Gastrocnemius medialis (tissue), 4 donors: ENCODE data around the gene ADAP1. TPM values are rescaled to one million over a fixed set of nuclear protein-coding genes. Genes with fewer than 3 reads are reported as not detected.

Source experiments
- ATAC-seq, 2 donors: fragments of 150-250 bp; one replicate each; pipeline ENCODE4 v1.9.1; 2016
- DNase-seq, 2 donors: peaks; one replicate each; pipeline ENCODE4 v3.0.0-alpha.2; 2019
- H3K27ac ChIP-seq, 4 donors: fragments of 200-600 bp; sonication (generic); 1 replicate in 1 of 4; 2 replicates in 3 of 4; pipeline ENCODE4 v1.5.1; 2016 to 2018; ENCODE audit warnings: mild to moderate bottlenecking in 2 of 4, moderate library complexity in 1 of 4
- H3K27me3 ChIP-seq, 3 donors: fragments of 200-600 bp; sonication (generic) in 2 of 3; 1 replicate in 1 of 3; 2 replicates in 2 of 3; pipeline versions ENCODE4 v1.5.1 to v1.6.0; 2016 to 2019; ENCODE audit warnings: mild to moderate bottlenecking in 1 of 3, moderate library complexity in 1 of 3
- H3K36me3 ChIP-seq, 2 donors: fragments of 200-600 bp; sonication (generic) in 1 of 2; one replicate each; pipeline ENCODE4 v1.5.1; 2017 to 2018
- H3K4me1 ChIP-seq, 2 donors: fragments of 200-600 bp; sonication (generic) in 1 of 2; one replicate each; pipeline ENCODE4 v1.5.1; 2016 to 2017; ENCODE audit warnings: mild to moderate bottlenecking in 2 of 2
- H3K4me3 ChIP-seq, 4 donors: fragments of 200-600 bp; sonication (generic) in 3 of 4; 1 replicate in 1 of 4; 2 replicates in 3 of 4; pipeline ENCODE4 v1.5.1; 2016 to 2019; ENCODE audit warnings: mild to moderate bottlenecking in 2 of 4
- H3K9me3 ChIP-seq, 3 donors: fragments of 200-600 bp; sonication (generic) in 2 of 3; 1 replicate in 1 of 3; 2 replicates in 2 of 3; pipeline ENCODE4 v1.5.1; 2016 to 2019
- CTCF ChIP-seq, 5 experiments: fragments of 450-650 bp in 3 of 5; fragments of 200-600 bp in 2 of 5; sonication (generic) in 2 of 5; IDR thresholded peaks in 4 of 5; conservative IDR thresholded peaks in 1 of 5; 1 replicate in 4 of 5; 2 replicates in 1 of 5; pipeline ENCODE4 v1.5.1; 2016 to 2019; ENCODE audit warnings: antibody characterized with exemption in 5 of 5, mild to moderate bottlenecking in 3 of 5, moderate library complexity in 3 of 5
- POLR2A ChIP-seq, 2 donors: fragments of 450-650 bp; IDR thresholded peaks; one replicate each; pipeline ENCODE4 v1.6.1; 2017; ENCODE audit warnings: antibody characterized with exemption in 2 of 2, mild to moderate bottlenecking in 2 of 2, moderate library complexity in 2 of 2
- in situ Hi-C, 4 donors: fragments of 200-750 bp; cut with MboI; loops; one replicate each; pipeline versions ENCODE4 v1.15.0 to v1.8.0; 2017; ENCODE audit warnings: low sequenced_read_pairs in 4 of 4
- intact Hi-C: fragments of 100-400 bp; cut with DNase I; formaldehyde crosslinking; loops from one replicate; pipeline ENCODE4 v1.15.1; 2023; ENCODE audit warnings: low total_unique reads
- total RNA-seq, 4 donors: library from RNA; depleted of rRNA; stranded (reverse); fragments of >200 nt; gene quantifications; one replicate each; pipeline versions ENCODE4 v1.1.0 to v1.2.3, GENCODE V29; 2016

The ADAP1 gene
- total RNA-seq, 4 donors from 2014 or later = 0.71 to 5.0 (median 1.1) TPM

- ATAC-seq (no peak), DNase-seq (no peak)
- no peak for TF ChIP-seq CTCF (IDR thresholded peaks at IDR 0.05 in 4 of 5, conservative IDR thresholded peaks at IDR 0.05 in 1 of 5)
- no peak for TF ChIP-seq POLR2A (IDR thresholded peaks at IDR 0.05)
- Histone ChIP-seq H3K27ac (no peak overlapping the region), H3K9me3 (no peaks in the 10 kb centered on the region), H3K36me3 (peaks cover 0 to 4% of the 10 kb centered on the region in 2 donors), H3K4me3 (no peak overlapping the region), H3K4me1 (peaks cover 14 to 15% of the 10 kb centered on the region in 2 donors), H3K27me3 (no peaks in the 10 kb centered on the region)
- intact Hi-C loops = loop anchor here (5.0 kb wide), 1 partner anchor 184 kb away; the partner anchor contains the start of gene ZFAND2A
- in situ Hi-C loops = loop anchor here in 2 of 4 donors (25.0 kb wide), 1 partner anchor 184 kb away; the partner anchor contains the start of gene ZFAND2A (in 2 of the 2)
Observed at GRCh38 chr7:978049-978346, 23.5 kb upstream of the ADAP1 start.

GRCh38 chr7:977326-978048, 23.0 kb upstream of the ADAP1 start:
- peaks cover 0 to 9% of the 10 kb centered on the region in 2 donors for H3K36me3 ChIP-seq
- in situ Hi-C loops (loop anchor here in 2 of 4 donors (25.0 kb wide), 1 partner anchor 185 kb away; the partner anchor contains the start of gene ZFAND2A (in 2 of the 2)), intact Hi-C loops (loop anchor here (5.0 kb wide), 1 partner anchor 185 kb away; the partner anchor contains the start of gene ZFAND2A)
- no peak overlapping the region for H3K4me3 ChIP-seq
- no peak overlapping the region for H3K27ac ChIP-seq
- ATAC-seq = no peak
- H3K4me1 ChIP-seq = peaks cover 15 to 18% of the 10 kb centered on the region in 2 donors
- TF ChIP-seq CTCF (IDR thresholded peaks at IDR 0.05 in 4 of 5, conservative IDR thresholded peaks at IDR 0.05 in 1 of 5) (no peak), POLR2A (IDR thresholded peaks at IDR 0.05) (no peak)
- H3K27me3 ChIP-seq = no peaks in the 10 kb centered on the region
- H3K9me3 ChIP-seq = no peaks in the 10 kb centered on the region
- DNase-seq = no peak

- intact Hi-C loops = loop anchor here (5.0 kb wide), 1 partner anchor 185 kb away; the partner anchor contains the start of gene ZFAND2A
- peaks cover 15 to 18% of the 10 kb centered on the region in 2 donors for H3K4me1 ChIP-seq
- DNase-seq (no peak), ATAC-seq (no peak)
- H3K27me3 ChIP-seq = no peaks in the 10 kb centered on the region
- H3K9me3 ChIP-seq = no peaks in the 10 kb centered on the region
- H3K27ac ChIP-seq = no peak overlapping the region
- TF ChIP-seq POLR2A (IDR thresholded peaks at IDR 0.05) = no peak
- TF ChIP-seq CTCF (IDR thresholded peaks at IDR 0.05 in 4 of 5, conservative IDR thresholded peaks at IDR 0.05 in 1 of 5) = no peak
- peaks cover 0 to 14% of the 10 kb centered on the region in 2 donors for H3K36me3 ChIP-seq
- no peak overlapping the region for H3K4me3 ChIP-seq
- in situ Hi-C loops = loop anchor here in 2 of 4 donors (25.0 kb wide), 1 partner anchor 185 kb away; the partner anchor contains the start of gene ZFAND2A (in 2 of the 2)
Observed at GRCh38 chr7:976901-977325, 22.4 kb upstream of the ADAP1 start.

GRCh38 chr7:975702-976473, 21.4 kb upstream of the ADAP1 start:
- peak overlapping the region; percentile 88 to 100 (median 96) for H3K4me3 ChIP-seq
- no peaks in the 10 kb centered on the region for H3K9me3 ChIP-seq
- in situ Hi-C loops = loop anchor here in 2 of 4 donors (25.0 kb wide), 1 partner anchor 186 kb away; the partner anchor contains the start of gene ZFAND2A (in 2 of the 2)
- intact Hi-C loops = loop anchor here (1.0 to 5.0 kb wide), 2 partner anchors 51 to 186 kb away; partner anchors contain the start of gene ZFAND2A
- H3K36me3 ChIP-seq = peaks cover 0 to 22% of the 10 kb centered on the region in 2 donors
- ATAC-seq (peak in 1 of 2 donors; percentile 1), DNase-seq (no peak)
- H3K27me3 ChIP-seq = no peaks in the 10 kb centered on the region
- TF ChIP-seq POLR2A (IDR thresholded peaks at IDR 0.05) (no peak), CTCF (IDR thresholded peaks at IDR 0.05 in 4 of 5, conservative IDR thresholded peaks at IDR 0.05 in 1 of 5) (no peak)
- peaks cover 15 to 18% of the 10 kb centered on the region in 2 donors for H3K4me1 ChIP-seq
- H3K27ac ChIP-seq = peak overlapping the region; percentile 92 to 98 (median 96)
